Liver (tissue), 9 donors: ENCODE data around the gene PCDHGC4. TPM values are rescaled to one million over a fixed set of nuclear protein-coding genes. Genes with fewer than 3 reads are reported as not detected.

ENCODE experiments used
- DNase-seq: peaks from one replicate; pipeline ENCODE4 v3.0.0-alpha.2; 2017; ENCODE audit warnings: low spot score
- H3K27ac ChIP-seq, 2 donors: one replicate each; pipeline ENCODE4 v1.7.0; 2013; ENCODE audit warnings: inconsistent platforms in 2 of 2, low read length in 2 of 2, control low read depth in 1 of 2, low read depth in 1 of 2, mild to moderate bottlenecking in 1 of 2
- H3K27me3 ChIP-seq, 4 donors: one replicate each; pipeline versions ENCODE4 v1.6.1 to v1.7.0; 2013; ENCODE audit warnings: low read length in 3 of 4, inconsistent platforms in 1 of 4, mild to moderate bottlenecking in 1 of 4, moderate library complexity in 1 of 4; ENCODE audit not compliant: control insufficient read depth in 4 of 4, insufficient read depth in 4 of 4
- H3K36me3 ChIP-seq, 4 donors: one replicate each; pipeline versions ENCODE4 v1.6.1 to v1.7.0; 2013; ENCODE audit warnings: low read length in 3 of 4, mild to moderate bottlenecking in 3 of 4, low read depth in 1 of 4, moderate library complexity in 1 of 4; ENCODE audit not compliant: control insufficient read depth in 4 of 4, insufficient read depth in 3 of 4
- H3K4me1 ChIP-seq, 4 donors: one replicate each; pipeline versions ENCODE4 v1.6.1 to v1.7.0; 2013; ENCODE audit warnings: low read length in 3 of 4, mild to moderate bottlenecking in 3 of 4, moderate library complexity in 1 of 4; ENCODE audit not compliant: control insufficient read depth in 4 of 4, insufficient read depth in 4 of 4
- H3K4me3 ChIP-seq, 3 donors: one replicate each; pipeline versions ENCODE4 v1.6.1 to v1.7.0; 2013; ENCODE audit warnings: low read length in 3 of 3, control low read depth in 1 of 3, low read depth in 1 of 3, mild to moderate bottlenecking in 1 of 3
- H3K9ac ChIP-seq, 2 donors: one replicate each; pipeline ENCODE4 v1.7.0; 2013; ENCODE audit warnings: low read length in 2 of 2, mild to moderate bottlenecking in 2 of 2, moderate library complexity in 2 of 2, control low read depth in 1 of 2, low read depth in 1 of 2
- H3K9me3 ChIP-seq, 4 donors: one replicate each; pipeline versions ENCODE4 v1.6.1 to v1.7.0; 2013; ENCODE audit warnings: low read length in 3 of 4; ENCODE audit not compliant: control insufficient read depth in 4 of 4
- CTCF ChIP-seq: fragments of 150-350 bp; IDR thresholded peaks from 2 replicates; pipeline ENCODE4 v1.5.1; 2017; ENCODE audit warnings: improper control_type of control experiment, low read depth, low read length; ENCODE audit not compliant: missing input control
- FOXA1 ChIP-seq: IDR thresholded peaks from 2 replicates; pipeline ENCODE4 v1.6.1; 2016; ENCODE audit warnings: antibody characterized with exemption
- HNF4A ChIP-seq, 2 donors: conservative IDR thresholded peaks; 2 replicates each; pipeline ENCODE4 v1.6.1; 2016; ENCODE audit warnings: antibody characterized with exemption in 2 of 2, mild to moderate bottlenecking in 2 of 2
- NR2F2 ChIP-seq: IDR thresholded peaks from 2 replicates; pipeline ENCODE4 v1.6.1; 2016; ENCODE audit warnings: antibody characterized with exemption
- REST ChIP-seq: IDR thresholded peaks from 2 replicates; pipeline ENCODE4 v1.6.1; 2016; ENCODE audit warnings: antibody characterized with exemption, mild to moderate bottlenecking
- RXRA ChIP-seq, 2 donors: IDR thresholded peaks; 2 replicates each; pipeline ENCODE4 v1.6.1; 2017 to 2018; ENCODE audit warnings: antibody characterized with exemption in 2 of 2, mild to moderate bottlenecking in 1 of 2
- WGBS: extraction: QIAGEN DNeasy Blood & Tissue Kit; methylation state at CpG from one replicate; pipeline ENCODE4 v1.1.7; 2013; 5-methylcytosine and 5-hydroxymethylcytosine counted together
- polyA plus RNA-seq, 2 donors: library from polyadenylated mRNA; stranded (reverse) in 1 of 2; unstranded in 1 of 2; fragments of 200-250 nt in 1 of 2; fragments of >200 nt in 1 of 2; fragmentation: Nextera tagmentation in 1 of 2; extraction: Ambion mirVana in 1 of 2; gene quantifications; one replicate each; pipeline versions ENCODE4 v1.2.1 to v1.2.3, GENCODE V29; 2013 to 2015
- total RNA-seq, 2 donors: library from RNA; depleted of rRNA; stranded (reverse); fragments of >200 nt; gene quantifications; one replicate each; pipeline ENCODE4 v1.2.3, GENCODE V29; 2014
- donor health status: healthy.
- donor health status: healthy.
- donor health status: healthy.
- donor health status: healthy.
- donor health status: healthy.

PCDHGC4 gene
- total and polyA plus RNA-seq, 4 donors = 0.33 to 1.4 TPM; not detected in 2

- Histone ChIP-seq H3K27ac (peak overlapping the region; percentile 61 to 88), H3K27me3 (no peaks in the 10 kb centered on the region), H3K9me3 (no peaks in the 10 kb centered on the region), H3K36me3 (peaks cover 7 to 35% (median 30%) of the 10 kb centered on the region in 4 donors), H3K4me3 (no peak overlapping the region), H3K9ac (no peak overlapping the region), H3K4me1 (peaks cover 7 to 50% (median 40%) of the 10 kb centered on the region in 4 donors)
- TF ChIP-seq RXRA (IDR thresholded peaks at IDR 0.05) = peak in 1 of 2 donors; percentile 21
- TF ChIP-seq HNF4A (conservative IDR thresholded peaks at IDR 0.05) = peak in 1 of 2 donors; percentile 21
- TF ChIP-seq REST = no peak
- WGBS = 67% methylated on average over 11 of the region's 11 CpGs
- peak; percentile 26 for DNase-seq
Observed at GRCh38 chr5:141528291-141528984, 43.6 kb downstream of the PCDHGC4 start.

- Histone ChIP-seq H3K36me3 (peaks cover 7 to 39% (median 32%) of the 10 kb centered on the region in 4 donors), H3K4me1 (peaks cover 7 to 49% (median 40%) of the 10 kb centered on the region in 4 donors), H3K27ac (peak overlapping the region; percentile 61 to 88), H3K27me3 (no peaks in the 10 kb centered on the region), H3K4me3 (no peak overlapping the region), H3K9ac (no peak overlapping the region), H3K9me3 (no peaks in the 10 kb centered on the region)
- TF ChIP-seq NR2F2 (no peak), FOXA1 (no peak)
- WGBS = 82% methylated on average over 5 of the region's 5 CpGs
- no peak for DNase-seq
Observed at GRCh38 chr5:141529002-141529401, 44.2 kb downstream of the PCDHGC4 start.

DNA sequence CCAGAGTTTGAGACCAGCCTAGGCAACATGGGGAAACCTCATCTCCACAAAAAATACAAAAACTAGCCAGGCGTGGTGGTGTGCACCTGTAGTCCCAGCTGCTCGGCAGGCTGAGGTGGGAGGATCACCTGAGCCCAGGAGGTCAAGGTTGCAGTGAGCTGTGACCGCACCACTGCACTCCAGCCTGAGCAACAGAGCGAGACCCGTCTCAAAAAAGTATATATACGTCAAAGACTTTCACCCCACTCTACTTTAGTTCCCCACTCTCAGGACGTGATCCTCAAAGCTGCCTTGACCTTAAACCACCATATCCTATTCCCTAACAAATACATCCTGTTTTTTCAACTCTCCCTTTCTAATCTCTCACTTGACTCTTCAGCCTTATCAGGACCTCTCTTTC, 45.0 kb downstream of the PCDHGC4 start:
- no peaks in the 10 kb centered on the region for H3K27me3 ChIP-seq
- H3K4me1 ChIP-seq = peaks cover 7 to 41% (median 35%) of the 10 kb centered on the region in 4 donors
- no peak overlapping the region for H3K4me3 ChIP-seq
- DNase-seq = no peak
- H3K36me3 ChIP-seq = peaks cover 7 to 39% (median 34%) of the 10 kb centered on the region in 4 donors
- H3K27ac ChIP-seq = peak overlapping the region in 1 of 2 donors; percentile 41
- H3K9me3 ChIP-seq = no peaks in the 10 kb centered on the region
- WGBS = 82% methylated on average over 7 of the region's 7 CpGs
- no peak overlapping the region for H3K9ac ChIP-seq
- TF ChIP-seq CTCF = no peak
